ENCODE measurements around the gene CCDC87.
"Not testable (repeated sequence)": the region's sequence is repeated elsewhere in the genome, so short reads cannot be mapped to it uniquely, and the experiment has no call there.

CCDC87 gene

GRCh38 chr11:66548774-66549630, 43.9 kb downstream of the CCDC87 start:
- DNase-seq = no peak

DNA sequence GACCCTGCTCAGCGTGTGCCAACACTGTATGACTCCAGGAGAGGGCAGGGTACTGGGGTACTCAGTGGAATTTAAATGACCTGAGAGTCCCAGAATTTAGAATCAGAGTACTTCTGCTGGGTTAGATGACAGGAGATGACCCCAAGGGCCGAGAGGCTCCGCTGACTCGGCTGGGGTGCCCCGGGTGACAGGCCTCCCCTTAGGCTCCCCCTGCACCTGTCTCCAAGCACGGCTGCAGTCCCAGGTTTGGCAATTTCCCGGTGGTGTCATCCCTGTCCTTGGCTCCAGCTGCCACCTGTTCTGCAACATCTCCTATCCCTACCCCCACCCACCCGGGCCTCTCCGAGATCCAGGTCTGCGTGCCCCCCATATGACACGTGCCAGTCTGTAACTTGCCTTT, 44.8 kb downstream of the CCDC87 start:
- no peak for DNase-seq

GRCh38 chr11:66547662-66548009, 45.2 kb downstream of the CCDC87 start:
- DNase-seq = no peak

GRCh38 chr11:66546966-66547661, 45.7 kb downstream of the CCDC87 start:
- no peak for DNase-seq

DNA sequence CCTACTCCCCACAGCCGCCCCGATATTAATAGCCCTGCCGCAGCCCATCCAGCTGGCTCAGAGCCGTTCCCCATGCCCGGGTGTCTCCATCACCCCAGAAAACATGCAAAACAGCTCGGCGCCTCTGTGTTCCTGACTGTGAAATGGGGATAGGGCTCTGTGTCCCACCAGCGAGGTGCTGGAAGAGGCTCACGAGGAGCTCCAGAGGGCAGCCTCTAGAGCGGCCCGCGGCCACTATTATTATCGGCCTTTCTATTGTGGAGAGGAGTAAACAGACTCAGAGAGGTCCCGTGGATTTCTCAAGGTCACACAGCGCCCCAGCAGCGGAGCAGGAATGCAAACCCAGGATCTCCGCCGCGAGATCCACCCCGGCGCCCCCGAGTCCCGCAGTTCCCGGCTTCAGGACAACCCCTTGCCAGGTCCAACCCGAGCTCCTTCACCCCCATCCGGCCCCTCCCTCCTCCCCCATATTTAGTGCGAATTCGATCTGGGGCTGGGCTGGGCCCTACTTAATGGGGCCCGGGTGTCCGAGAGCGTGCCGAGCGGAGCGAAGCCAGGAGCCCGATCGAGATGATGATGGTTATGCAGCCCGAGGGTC, 46.4 kb downstream of the CCDC87 start, which contains the start of gene ACTN3:
Gene ACTN3, plus strand, starts transcription at position 536 of the 598 bp plus-strand sequence. Its CDS starts 35 bp downstream, at position 571.
- no peak for DNase-seq

DNA sequence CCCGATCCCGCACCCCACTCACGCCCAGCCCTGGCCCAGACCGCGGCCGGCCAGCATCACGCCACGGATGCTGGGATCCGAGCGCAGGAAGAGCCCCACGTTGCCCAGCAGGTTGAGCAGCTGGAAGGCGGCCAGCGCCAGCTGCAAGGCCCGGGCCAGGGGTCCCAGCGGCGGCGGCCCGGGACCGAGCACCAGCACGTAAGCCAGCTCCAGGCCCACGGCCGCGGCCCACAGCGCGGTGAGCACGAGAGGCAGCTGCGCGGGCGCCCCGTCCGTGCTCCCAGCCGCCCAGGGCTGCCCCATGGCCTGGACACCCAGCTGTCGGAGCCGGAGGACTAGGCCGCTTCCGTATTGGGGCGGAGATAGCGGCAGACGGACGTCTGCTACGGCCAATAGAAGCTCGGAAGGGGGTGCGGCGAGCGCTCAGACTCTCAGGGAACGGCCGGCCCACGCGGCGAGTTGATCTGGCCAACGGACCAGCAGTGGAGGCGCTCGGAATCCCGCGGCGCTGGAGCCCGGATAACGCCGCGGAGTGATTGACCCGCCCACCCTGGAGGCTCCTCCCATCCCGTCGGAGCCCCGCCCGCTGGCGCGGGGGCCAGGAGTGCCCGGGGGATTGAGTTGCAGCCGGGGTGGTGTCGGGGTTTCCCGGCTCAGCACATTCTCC, 47.0 kb downstream of the CCDC87 start, which contains the start of gene ZDHHC24:
Gene ZDHHC24, minus strand, starts transcription at position 348 of the 667 bp plus-strand sequence. Its CDS starts 45 bp downstream, at position 303.
- peak; percentile 91 for DNase-seq

- not testable (repeated sequence) for DNase-seq
These were observed 47.9 kb downstream of the CCDC87 start for GRCh38 chr11:66544952-66545351.

GRCh38 chr11:66543263-66544107, 49.4 kb downstream of the CCDC87 start:
- DNase-seq = peak; percentile 39

DNA sequence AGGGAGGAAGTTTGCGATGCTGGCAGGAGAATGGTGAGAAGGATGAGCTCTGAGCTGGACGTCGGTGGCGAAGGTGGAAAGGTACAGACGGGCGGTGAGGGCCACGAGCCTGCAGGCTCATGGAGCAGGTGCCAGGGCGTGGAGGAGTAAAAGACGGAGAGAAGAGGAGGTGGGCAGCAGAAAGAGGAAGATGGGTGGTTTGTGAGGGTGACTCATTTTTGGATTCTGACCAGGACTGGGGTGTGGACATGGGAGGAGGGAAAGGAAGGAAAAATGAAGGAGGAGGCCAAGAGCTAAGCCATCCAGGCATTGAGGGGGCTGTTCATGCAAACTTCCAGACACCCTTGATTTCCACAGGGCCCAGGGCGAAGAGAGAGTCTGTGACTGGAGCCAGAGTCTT, 50.5 kb downstream of the CCDC87 start:
- DNase-seq = no peak

DNA sequence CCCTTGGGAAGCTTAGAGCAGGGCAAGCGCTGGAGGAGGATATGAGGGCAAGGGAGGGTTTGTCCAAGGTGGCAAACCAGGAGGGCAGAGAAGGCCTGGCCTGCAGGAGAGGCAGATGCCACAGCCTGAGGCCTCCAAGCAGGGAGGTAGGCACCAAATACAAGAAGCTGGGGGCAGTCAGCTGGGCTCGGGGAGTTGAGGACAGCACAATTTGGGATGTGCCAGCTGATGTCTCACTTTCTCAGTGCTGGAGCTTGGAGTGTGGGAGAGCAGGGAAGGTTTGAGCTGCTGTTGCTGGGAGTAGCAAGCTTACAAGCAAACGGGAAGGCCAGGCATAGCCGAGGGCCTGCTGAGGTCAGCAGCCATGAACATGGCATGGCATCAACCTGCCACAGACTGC, 51.0 kb downstream of the CCDC87 start:
- DNase-seq = no peak

DNA sequence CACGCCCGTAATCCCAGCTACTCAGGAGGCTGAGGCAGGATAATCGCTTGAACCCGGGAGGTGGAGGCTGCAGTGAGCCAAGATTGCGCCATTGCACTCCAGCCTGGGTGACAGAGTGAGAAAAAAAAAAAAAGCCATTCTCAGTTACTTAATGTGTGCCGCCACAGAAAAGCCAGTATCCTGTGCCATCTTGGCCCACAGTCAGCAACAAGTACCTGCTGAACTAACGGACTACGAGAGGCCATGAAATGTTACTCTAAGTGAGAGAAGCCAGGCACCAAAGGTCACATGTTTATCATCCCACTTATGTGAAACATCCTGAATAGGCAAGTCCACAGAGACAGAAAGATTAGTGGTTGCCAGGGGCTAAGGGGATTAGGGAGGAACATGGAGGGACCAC, 52.3 kb downstream of the CCDC87 start:
- not testable (repeated sequence) for DNase-seq

Data from kidney glomerular epithelial cell (primary cell).